Stomach (tissue), 9 donors: Measurements from ENCODE around the gene SEMA4D. TPM values are rescaled to one million over a fixed set of nuclear protein-coding genes. Genes with fewer than 3 reads are reported as not detected.
"Not testable (repeated sequence)": the region's sequence is repeated elsewhere in the genome, so short reads cannot be mapped to it uniquely, and the experiment has no call there.

Source experiments
- DNase-seq, 2 donors: peaks; one replicate each; pipeline versions ENCODE4 v3.0.0 to v3.0.0-alpha.2; 2013 to 2019
- H3K27ac ChIP-seq, 5 donors: fragments of 200-600 bp in 4 of 5; sonication (generic) in 4 of 5; one replicate each; pipeline ENCODE4 v1.5.1; 2013 to 2019; ENCODE audit warnings: mild to moderate bottlenecking in 1 of 5, moderate library complexity in 1 of 5
- H3K27me3 ChIP-seq, 3 donors: fragments of 200-600 bp; sonication (generic); one replicate each; pipeline ENCODE4 v1.5.1; 2017 to 2019; ENCODE audit warnings: mixed run types in 1 of 3
- H3K36me3 ChIP-seq, 4 donors: fragments of 200-600 bp; sonication (generic); 1 replicate in 3 of 4; 2 replicates in 1 of 4; pipeline ENCODE4 v1.5.1; 2016 to 2019
- H3K4me1 ChIP-seq, 4 donors: fragments of 200-600 bp; sonication (generic); one replicate each; pipeline ENCODE4 v1.5.1; 2016 to 2019
- H3K4me3 ChIP-seq, 4 donors: fragments of 200-600 bp; sonication (generic) in 3 of 4; one replicate each; pipeline ENCODE4 v1.5.1; 2016 to 2019; ENCODE audit warnings: mild to moderate bottlenecking in 1 of 4
- H3K9me3 ChIP-seq, 4 donors: fragments of 200-600 bp; sonication (generic); one replicate each; pipeline ENCODE4 v1.5.1; 2016 to 2019
- CTCF ChIP-seq, 7 experiments: fragments of 450-650 bp in 4 of 7; fragments of 200-600 bp in 3 of 7; sonication (generic) in 3 of 7; IDR thresholded peaks; one replicate each; pipeline ENCODE4 v1.5.1; 2016 to 2019; ENCODE audit warnings: antibody characterized with exemption in 7 of 7, control low read depth in 2 of 7, mild to moderate bottlenecking in 1 of 7
- EP300 ChIP-seq: sonication (generic); formaldehyde crosslinking; IDR thresholded peaks from one replicate; pipeline ENCODE4 v1.6.1; 2017; ENCODE audit warnings: antibody characterized with exemption
- POLR2A ChIP-seq, 4 donors: fragments of 450-650 bp; IDR thresholded peaks; one replicate each; pipeline ENCODE4 v1.6.1; 2016; ENCODE audit warnings: antibody characterized with exemption in 4 of 4, control low read depth in 2 of 4, mild to moderate bottlenecking in 1 of 4, moderate library complexity in 1 of 4
- POLR2AphosphoS5 ChIP-seq, 3 donors: sonication (generic); formaldehyde crosslinking; IDR thresholded peaks; one replicate each; pipeline ENCODE4 v1.6.1; 2016; ENCODE audit warnings: antibody characterized with exemption in 3 of 3
- WGBS, 5 donors: extraction: QIAGEN DNeasy Blood & Tissue Kit in 3 of 5; methylation state at CpG; one replicate each; pipeline versions ENCODE4 v1.1.5 to v1.1.7; 2013 to 2018; 5-methylcytosine and 5-hydroxymethylcytosine counted together
- intact Hi-C: fragments of 100-400 bp; cut with DNase I; formaldehyde crosslinking; loops from one replicate; pipeline ENCODE4 v1.15.1; 2023; ENCODE audit warnings: low total_unique reads
- polyA plus RNA-seq, 3 donors: library from polyadenylated mRNA; stranded (reverse); fragments of 200-250 nt; gene quantifications; one replicate each; pipeline ENCODE4 v1.2.3, GENCODE V29; 2013
- total RNA-seq, 5 donors: library from RNA; depleted of rRNA; stranded (reverse); fragments of >200 nt; gene quantifications; one replicate each; pipeline versions ENCODE4 v1.1.0 to v1.2.3, GENCODE V29; 2014 to 2016
- donor health status: healthy with polysubstance abuse.
- donor health status: Bipolar disorder and iron deficiency.
- donor health status: healthy.

Gene SEMA4D
- total and polyA plus RNA-seq, 8 donors = 4.9 to 43.3 (median 12.5) TPM

- no peak overlapping the region for H3K27ac ChIP-seq
- TF ChIP-seq CTCF (IDR thresholded peaks at IDR 0.05) (no peak), POLR2A (IDR thresholded peaks at IDR 0.05) (no peak), POLR2AphosphoS5 (IDR thresholded peaks at IDR 0.05) (no peak)
- 63 to 91% (median 82%) methylated on average over 4 of the region's 4 CpGs for WGBS, 5 donors
- intact Hi-C loops = no loop called here
- H3K36me3 ChIP-seq = peaks cover 13 to 32% (median 28%) of the 10 kb centered on the region in 4 donors
- no peak overlapping the region for H3K4me3 ChIP-seq
- no peak for DNase-seq
- no peaks in the 10 kb centered on the region for H3K27me3 ChIP-seq
- H3K4me1 ChIP-seq = peaks cover 0 to 11% (median 0%) of the 10 kb centered on the region in 4 donors
- H3K9me3 ChIP-seq = no peaks in the 10 kb centered on the region
Observed at GRCh38 chr9:89374176-89374575, 123.7 kb downstream of the SEMA4D start.

DNA sequence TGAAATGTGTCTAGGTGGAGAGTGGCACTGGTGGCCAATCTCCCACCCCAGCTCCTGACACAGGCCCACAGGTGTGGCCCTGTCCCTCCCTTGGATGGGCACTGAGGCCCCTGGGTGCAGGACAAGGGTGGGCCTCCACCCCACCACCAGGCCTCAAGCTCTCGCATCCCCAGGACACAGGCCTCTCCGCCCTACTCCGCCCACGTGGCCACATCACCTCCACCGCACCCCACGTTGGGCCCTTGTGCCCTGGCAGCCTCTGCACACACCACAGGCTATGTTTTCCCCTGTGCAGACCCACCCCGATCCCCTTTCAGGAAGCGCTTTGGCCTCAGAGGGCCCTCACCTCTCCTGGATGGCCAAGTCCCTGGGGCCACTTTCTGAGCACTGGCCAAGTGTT is 124.9 kb downstream of the SEMA4D start:
- Histone ChIP-seq H3K4me3 (no peak overlapping the region), H3K27me3 (no peaks in the 10 kb centered on the region), H3K36me3 (peaks cover 7 to 20% (median 16%) of the 10 kb centered on the region in 4 donors), H3K4me1 (peaks cover 0 to 11% (median 0%) of the 10 kb centered on the region in 4 donors), H3K27ac (no peak overlapping the region), H3K9me3 (no peaks in the 10 kb centered on the region)
- 77 to 87% (median 85%) methylated on average over 8 of the region's 8 CpGs for WGBS, 5 donors
- no peak for TF ChIP-seq EP300
- no peak for TF ChIP-seq CTCF (IDR thresholded peaks at IDR 0.05)
- no peak for TF ChIP-seq POLR2AphosphoS5 (IDR thresholded peaks at IDR 0.05)
- no peak for TF ChIP-seq POLR2A (IDR thresholded peaks at IDR 0.05)
- intact Hi-C loops = no loop called here
- DNase-seq = no peak

GRCh38 chr9:89372230-89372816 is 125.6 kb downstream of the SEMA4D start:
- 60 to 78% (median 68%) methylated on average over 9 to 14 of the region's 14 CpGs for WGBS, 5 donors
- peaks cover under 1 to 15% (median 9%) of the 10 kb centered on the region in 4 donors for H3K36me3 ChIP-seq
- DNase-seq = no peak
- TF ChIP-seq CTCF (IDR thresholded peaks at IDR 0.05) = no peak
- TF ChIP-seq EP300 = no peak
- no peak for TF ChIP-seq POLR2AphosphoS5 (IDR thresholded peaks at IDR 0.05)
- TF ChIP-seq POLR2A (IDR thresholded peaks at IDR 0.05) = no peak
- H3K4me3 ChIP-seq = no peak overlapping the region
- no peaks in the 10 kb centered on the region for H3K27me3 ChIP-seq
- intact Hi-C loops = no loop called here
- peaks cover 0 to 11% (median 0%) of the 10 kb centered on the region in 4 donors for H3K4me1 ChIP-seq
- no peak overlapping the region for H3K27ac ChIP-seq
- no peaks in the 10 kb centered on the region for H3K9me3 ChIP-seq

- intact Hi-C loops, H3K27ac ChIP-seq, DNase-seq, H3K9me3 ChIP-seq, H3K27me3 ChIP-seq, H3K36me3 ChIP-seq, H3K4me3 ChIP-seq: not testable (repeated sequence)
- 52 to 70% (median 60%) methylated on average over 1 to 5 of the region's 5 CpGs for WGBS, 5 donors
- peaks cover 0 to 11% (median 0%) of the 10 kb centered on the region in 4 donors for H3K4me1 ChIP-seq
Observed at GRCh38 chr9:89371791-89372190, 126.1 kb downstream of the SEMA4D start.

- WGBS, 5 donors = 87 to 94% (median 92%) methylated on average over 6 of the region's 6 CpGs
- no peaks in the 10 kb centered on the region for H3K9me3 ChIP-seq
- intact Hi-C loops = no loop called here
- H3K27me3 ChIP-seq = no peaks in the 10 kb centered on the region
- no peak overlapping the region for H3K4me3 ChIP-seq
- no peak overlapping the region for H3K27ac ChIP-seq
- peaks cover 0 to 8% (median 0%) of the 10 kb centered on the region in 4 donors for H3K4me1 ChIP-seq
- DNase-seq = no peak
- TF ChIP-seq POLR2AphosphoS5 (IDR thresholded peaks at IDR 0.05) (no peak), EP300 (no peak), POLR2A (IDR thresholded peaks at IDR 0.05) (no peak), CTCF (IDR thresholded peaks at IDR 0.05) (no peak)
- H3K36me3 ChIP-seq = no peaks in the 10 kb centered on the region
Observed at GRCh38 chr9:89370593-89370992, 127.3 kb downstream of the SEMA4D start.
